Activated naive CD4-positive, alpha-beta T cell treated with anti-CD3 and anti-CD28 coated beads, Interleukin-2, amount 10 ng/mL, durations not matched to agents 7 days and 5 days (primary cell): Measurements from ENCODE around the gene GAS1.

Experiments used
- CTCF ChIA-PET: fragments of 350-600 bp; sonication (Branson Sonifier 250); formaldehyde crosslinking; loops from one replicate; lab custom pipeline; 2021; ENCODE audit warnings: antibody characterized with exemption; lab: Charles Lee
- DNase-seq: peaks from one replicate; pipeline ENCODE4 v3.0.0-alpha.2; 2020
- H3K27ac Mint-ChIP-seq: one replicate; pipeline ENCODE4 v1.8.0; 2021; ENCODE audit warnings: mild to moderate bottlenecking, moderate library complexity, mixed read lengths
- H3K27me3 Mint-ChIP-seq: one replicate; pipeline ENCODE4 v1.8.0; 2021; ENCODE audit warnings: mild to moderate bottlenecking, mixed read lengths
- H3K36me3 Mint-ChIP-seq: one replicate; pipeline ENCODE4 v1.8.0; 2021; ENCODE audit warnings: mixed read lengths
- H3K4me1 Mint-ChIP-seq: one replicate; pipeline ENCODE4 v1.8.0; 2021; ENCODE audit warnings: mixed read lengths
- H3K4me3 Mint-ChIP-seq: one replicate; pipeline ENCODE4 v1.8.0; 2021; ENCODE audit warnings: mild to moderate bottlenecking, moderate library complexity, mixed read lengths
- H3K9me3 Mint-ChIP-seq: one replicate; pipeline ENCODE4 v1.8.0; 2021; ENCODE audit warnings: mixed read lengths

The GAS1 gene

GRCh38 chr9:86975606-86976005, 28.3 kb upstream of the GAS1 start:
- no peak overlapping the region for H3K27ac Mint-ChIP-seq
- H3K4me1 Mint-ChIP-seq, result no peaks in the 10 kb centered on the region
- no peak overlapping the region for H3K4me3 Mint-ChIP-seq
- H3K36me3 Mint-ChIP-seq, result no peaks in the 10 kb centered on the region
- H3K9me3 Mint-ChIP-seq, result no peaks in the 10 kb centered on the region
- H3K27me3 Mint-ChIP-seq, result peaks cover 11% of the 10 kb centered on the region
- no peak for DNase-seq
- CTCF ChIA-PET, result no interaction called here

- no peaks in the 10 kb centered on the region for H3K9me3 Mint-ChIP-seq
- peaks cover 11% of the 10 kb centered on the region for H3K27me3 Mint-ChIP-seq
- no peak overlapping the region for H3K27ac Mint-ChIP-seq
- H3K36me3 Mint-ChIP-seq, result no peaks in the 10 kb centered on the region
- CTCF ChIA-PET, result no interaction called here
- no peak for DNase-seq
- no peak overlapping the region for H3K4me3 Mint-ChIP-seq
- no peaks in the 10 kb centered on the region for H3K4me1 Mint-ChIP-seq
These were observed 27.7 kb upstream of the GAS1 start for GRCh38 chr9:86975036-86975435.

- no peaks in the 10 kb centered on the region for H3K36me3 Mint-ChIP-seq
- H3K4me3 Mint-ChIP-seq, result no peak overlapping the region
- no peak overlapping the region for H3K27ac Mint-ChIP-seq
- no peaks in the 10 kb centered on the region for H3K4me1 Mint-ChIP-seq
- no peaks in the 10 kb centered on the region for H3K9me3 Mint-ChIP-seq
- peaks cover 9% of the 10 kb centered on the region for H3K27me3 Mint-ChIP-seq
- DNase-seq, result no peak
- CTCF ChIA-PET, result no interaction called here
These were observed 27.1 kb upstream of the GAS1 start for GRCh38 chr9:86974421-86974820.

- H3K4me1 Mint-ChIP-seq, result no peaks in the 10 kb centered on the region
- no peak overlapping the region for H3K4me3 Mint-ChIP-seq
- CTCF ChIA-PET, result no interaction called here
- H3K36me3 Mint-ChIP-seq, result no peaks in the 10 kb centered on the region
- no peak overlapping the region for H3K27ac Mint-ChIP-seq
- H3K27me3 Mint-ChIP-seq, result peaks cover 9% of the 10 kb centered on the region
- no peaks in the 10 kb centered on the region for H3K9me3 Mint-ChIP-seq
- no peak for DNase-seq
These were observed 24.4 kb upstream of the GAS1 start for GRCh38 chr9:86971742-86972141.

GRCh38 chr9:86968258-86968920, 21.1 kb upstream of the GAS1 start:
- Mint-ChIP-seq H3K4me3 (no peak overlapping the region), H3K36me3 (no peaks in the 10 kb centered on the region), H3K4me1 (no peaks in the 10 kb centered on the region), H3K27ac (no peak overlapping the region), H3K27me3 (no peaks in the 10 kb centered on the region), H3K9me3 (no peaks in the 10 kb centered on the region)
- CTCF ChIA-PET, result interaction anchor here (0.7 to 1.4 kb wide), 2 partner anchors 10 to 20 kb away, joined by 3 read pairs; no protein-coding TSS in a partner anchor
- no peak for DNase-seq

GRCh38 chr9:86966852-86967511, 19.7 kb upstream of the GAS1 start:
- DNase-seq, result no peak
- H3K27me3 Mint-ChIP-seq, result no peaks in the 10 kb centered on the region
- H3K36me3 Mint-ChIP-seq, result no peaks in the 10 kb centered on the region
- no peaks in the 10 kb centered on the region for H3K9me3 Mint-ChIP-seq
- no peaks in the 10 kb centered on the region for H3K4me1 Mint-ChIP-seq
- H3K27ac Mint-ChIP-seq, result no peak overlapping the region
- no peak overlapping the region for H3K4me3 Mint-ChIP-seq
- CTCF ChIA-PET, result no interaction called here

- no peaks in the 10 kb centered on the region for H3K4me1 Mint-ChIP-seq
- DNase-seq, result no peak
- no peak overlapping the region for H3K4me3 Mint-ChIP-seq
- H3K9me3 Mint-ChIP-seq, result no peaks in the 10 kb centered on the region
- no peak overlapping the region for H3K27ac Mint-ChIP-seq
- peaks cover 3% of the 10 kb centered on the region for H3K27me3 Mint-ChIP-seq
- CTCF ChIA-PET, result no interaction called here
- no peaks in the 10 kb centered on the region for H3K36me3 Mint-ChIP-seq
These were observed 18.5 kb upstream of the GAS1 start for GRCh38 chr9:86965636-86966395.

- H3K27ac Mint-ChIP-seq, result no peak overlapping the region
- H3K27me3 Mint-ChIP-seq, result peaks cover 19% of the 10 kb centered on the region
- no peaks in the 10 kb centered on the region for H3K4me1 Mint-ChIP-seq
- CTCF ChIA-PET, result no interaction called here
- no peaks in the 10 kb centered on the region for H3K36me3 Mint-ChIP-seq
- DNase-seq, result no peak
- no peaks in the 10 kb centered on the region for H3K9me3 Mint-ChIP-seq
- H3K4me3 Mint-ChIP-seq, result no peak overlapping the region
These were observed 15.4 kb upstream of the GAS1 start for GRCh38 chr9:86962692-86963091.

- Mint-ChIP-seq H3K4me3 (no peak overlapping the region), H3K4me1 (no peaks in the 10 kb centered on the region), H3K9me3 (no peaks in the 10 kb centered on the region), H3K27ac (no peak overlapping the region), H3K27me3 (peaks cover 19% of the 10 kb centered on the region), H3K36me3 (no peaks in the 10 kb centered on the region)
- CTCF ChIA-PET, result no interaction called here
- DNase-seq, result no peak
These were observed 13.6 kb upstream of the GAS1 start for GRCh38 chr9:86960938-86961337.

- Mint-ChIP-seq H3K4me1 (no peaks in the 10 kb centered on the region), H3K27me3 (peaks cover 19% of the 10 kb centered on the region), H3K4me3 (no peak overlapping the region), H3K36me3 (no peaks in the 10 kb centered on the region), H3K9me3 (no peaks in the 10 kb centered on the region), H3K27ac (no peak overlapping the region)
- no peak for DNase-seq
- CTCF ChIA-PET, result no interaction called here
These were observed 10.9 kb upstream of the GAS1 start for GRCh38 chr9:86958203-86958602.

- Mint-ChIP-seq H3K9me3 (peaks cover 5% of the 10 kb centered on the region), H3K4me3 (no peak overlapping the region), H3K36me3 (no peaks in the 10 kb centered on the region), H3K4me1 (no peaks in the 10 kb centered on the region), H3K27me3 (peaks cover 22% of the 10 kb centered on the region), H3K27ac (no peak overlapping the region)
- CTCF ChIA-PET, result interaction anchor here (0.7 kb wide), 1 partner anchor 280 kb away, joined by 3 read pairs; no protein-coding TSS in a partner anchor
- no peak for DNase-seq
These were observed 8.3 kb upstream of the GAS1 start for GRCh38 chr9:86955561-86955960.

- DNase-seq, result no peak
- Mint-ChIP-seq H3K27me3 (peaks cover 16% of the 10 kb centered on the region), H3K27ac (no peak overlapping the region), H3K36me3 (no peaks in the 10 kb centered on the region), H3K4me3 (no peak overlapping the region), H3K4me1 (no peaks in the 10 kb centered on the region), H3K9me3 (peaks cover 5% of the 10 kb centered on the region)
- CTCF ChIA-PET, result interaction anchor here (0.7 kb wide), 1 partner anchor 281 kb away, joined by 3 read pairs; no protein-coding TSS in a partner anchor
These were observed 7.7 kb upstream of the GAS1 start for GRCh38 chr9:86955042-86955441.

- Mint-ChIP-seq H3K4me3 (no peak overlapping the region), H3K27me3 (peaks cover 9% of the 10 kb centered on the region), H3K36me3 (no peaks in the 10 kb centered on the region), H3K27ac (no peak overlapping the region), H3K4me1 (peaks cover 10% of the 10 kb centered on the region), H3K9me3 (peaks cover 5% of the 10 kb centered on the region)
- no peak for DNase-seq
- CTCF ChIA-PET, result no interaction called here
These were observed 5.9 kb upstream of the GAS1 start for GRCh38 chr9:86953181-86953580.

GRCh38 chr9:86948074-86948929, 996 bp upstream of the GAS1 start:
- peaks cover 31% of the 10 kb centered on the region for H3K27me3 Mint-ChIP-seq
- H3K27ac Mint-ChIP-seq, result peak overlapping the region; percentile 58
- H3K4me3 Mint-ChIP-seq, result peak overlapping the region; percentile 80
- no peaks in the 10 kb centered on the region for H3K36me3 Mint-ChIP-seq
- peak; percentile 82 for DNase-seq
- CTCF ChIA-PET, result interaction anchor here (0.9 kb wide), 1 partner anchor 21 kb away, joined by 3 read pairs; no protein-coding TSS in a partner anchor
- H3K4me1 Mint-ChIP-seq, result peaks cover 20% of the 10 kb centered on the region
- peaks cover 5% of the 10 kb centered on the region for H3K9me3 Mint-ChIP-seq
